Measurements from ENCODE around the gene M1AP. TPM values are rescaled to one million over a fixed set of nuclear protein-coding genes. Genes with fewer than 3 reads are reported as not detected.

The M1AP gene
- total RNA-seq, 2 donors from 2014 or later = 0.56 TPM; not detected in 1

GRCh38 chr2:74535440-74535965 is 112.6 kb downstream of the M1AP start:
- ATAC-seq = no peak
- intact Hi-C loops (cut with DNase I, micrococcal nuclease) = no loop called here
- DNase-seq = no peak

GRCh38 chr2:74534411-74534810 is 113.7 kb downstream of the M1AP start:
- intact Hi-C loops (cut with DNase I, micrococcal nuclease) = no loop called here
- no peak for ATAC-seq
- DNase-seq = no peak

GRCh38 chr2:74533464-74533863 is 114.7 kb downstream of the M1AP start:
- ATAC-seq (no peak), DNase-seq (no peak)
- intact Hi-C loops (cut with DNase I, micrococcal nuclease) = no loop called here

- ATAC-seq = no peak
- intact Hi-C loops (cut with DNase I, micrococcal nuclease) = no loop called here
- DNase-seq = no peak
Measured at GRCh38 chr2:74532222-74532621, 115.9 kb downstream of the M1AP start.

GRCh38 chr2:74531666-74532065 is 116.5 kb downstream of the M1AP start:
- ATAC-seq = no peak
- no peak for DNase-seq
- intact Hi-C loops (cut with DNase I, micrococcal nuclease) = no loop called here

GRCh38 chr2:74530239-74531187 is 117.6 kb downstream of the M1AP start:
- DNase-seq = peak; percentile 58 to 66
- ATAC-seq = peak; percentile 31
- intact Hi-C loops (cut with DNase I, micrococcal nuclease) = no loop called here

- peak; percentile 83 for ATAC-seq
- peak; percentile 97 to 99 for DNase-seq
- intact Hi-C loops (cut with DNase I, micrococcal nuclease) = no loop called here
Measured at GRCh38 chr2:74529357-74530238, 118.5 kb downstream of the M1AP start, which contains the start of the genes AUP1 and HTRA2. TSS of gene AUP1 (minus strand) at chr2:74529706. CDS start at chr2:74529629, 77 bp downstream. TSS of gene HTRA2 (plus strand) at chr2:74529933. CDS start at chr2:74530007, 74 bp downstream.

- intact Hi-C loops (cut with DNase I, micrococcal nuclease) = no loop called here
- ATAC-seq (peak; percentile 11), DNase-seq (no peak)
Measured at GRCh38 chr2:74528600-74529356, 119.4 kb downstream of the M1AP start.

- ATAC-seq (no peak), DNase-seq (no peak)
- intact Hi-C loops (cut with DNase I, micrococcal nuclease) = no loop called here
Measured at GRCh38 chr2:74527741-74528140, 120.4 kb downstream of the M1AP start.

GRCh38 chr2:74526649-74527230 is 121.4 kb downstream of the M1AP start:
- ATAC-seq (no peak), DNase-seq (no peak)
- intact Hi-C loops (cut with DNase I, micrococcal nuclease) = no loop called here

- intact Hi-C loops (cut with DNase I, micrococcal nuclease) = no loop called here
- DNase-seq = peak; percentile 68 to 78
Measured at GRCh38 chr2:74525717-74526648, 122.1 kb downstream of the M1AP start, which contains the start of gene DQX1. TSS of gene DQX1 (minus strand) at chr2:74526231. CDS start at chr2:74525729, 502 bp downstream.

GRCh38 chr2:74524955-74525716 is 123.0 kb downstream of the M1AP start:
- ATAC-seq (no peak), DNase-seq (no peak)
- intact Hi-C loops (cut with DNase I, micrococcal nuclease) = no loop called here

More at GRCh38 chr2:74525717-74526648, 122.1 kb downstream of the M1AP start, which contains the start of gene DQX1:
- peak; percentile 64 for ATAC-seq

- DNase-seq = no peak
- ATAC-seq = no peak
- intact Hi-C loops (cut with DNase I, micrococcal nuclease) = no loop called here
Measured at GRCh38 chr2:74524005-74524404, 124.1 kb downstream of the M1AP start.

GRCh38 chr2:74522516-74522915 is 125.6 kb downstream of the M1AP start:
- DNase-seq (no peak), ATAC-seq (no peak)
- intact Hi-C loops (cut with DNase I, micrococcal nuclease) = no loop called here

- intact Hi-C loops (cut with DNase I, micrococcal nuclease) = no loop called here
- DNase-seq (no peak), ATAC-seq (no peak)
Measured at GRCh38 chr2:74516650-74517049, 131.5 kb downstream of the M1AP start.

GRCh38 chr2:74515981-74516633 is 132.0 kb downstream of the M1AP start:
- peak; percentile 65 for ATAC-seq
- peak in 1 of 2 donors; percentile 69 for DNase-seq
- intact Hi-C loops (cut with DNase I, micrococcal nuclease) = no loop called here
